Measurements from ENCODE around the gene TOPORS. TPM values are rescaled to one million over a fixed set of nuclear protein-coding genes. Genes with fewer than 3 reads are reported as not detected.

TOPORS gene
- total RNA-seq, 1 donor from 2014 or later = 59.1 TPM

DNA sequence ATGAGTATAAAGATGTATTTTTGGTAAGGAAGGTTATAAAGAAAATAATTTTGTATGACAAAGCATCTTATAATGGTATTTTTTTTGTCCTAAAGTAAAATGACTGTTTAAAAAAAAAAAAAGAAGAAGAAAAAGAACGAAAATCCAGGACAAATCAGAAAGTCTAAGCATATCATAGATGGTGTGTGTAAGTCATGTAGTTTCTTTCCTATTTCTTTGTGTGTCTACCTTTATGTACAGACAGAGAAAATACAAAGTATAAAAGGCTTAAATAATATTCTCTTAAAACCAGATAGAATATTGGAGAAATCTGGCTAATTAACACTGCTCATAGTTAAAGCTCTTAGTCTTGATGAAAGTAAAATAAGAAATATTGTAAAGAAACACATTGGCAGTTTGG, 34.1 kb downstream of the TOPORS start:
- no peak for DNase-seq (ENCODE audit: low spot score in 2 of 2)
- no peak for FAIRE-seq

DNA sequence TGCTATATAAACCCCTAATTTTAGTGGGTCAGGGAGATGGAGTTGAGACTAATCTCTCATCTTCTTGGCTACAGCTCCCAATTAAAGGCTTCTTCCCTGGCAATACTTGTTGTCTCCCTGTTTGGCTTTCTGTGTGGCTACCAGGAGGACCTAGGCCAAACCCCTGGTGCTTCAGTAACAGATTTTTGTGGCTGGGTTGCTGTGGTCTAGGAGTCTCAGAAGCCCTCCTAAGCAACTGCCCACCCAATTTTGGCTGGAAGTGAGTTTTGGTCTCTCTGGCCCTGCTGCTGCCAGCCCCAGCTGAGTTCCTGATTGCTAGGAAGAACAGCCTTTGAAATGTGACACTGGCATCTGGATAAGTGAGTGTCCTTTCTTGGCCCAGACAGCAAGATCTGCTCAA, 36.1 kb downstream of the TOPORS start:
- no peak for DNase-seq (ENCODE audit: low spot score in 2 of 2)
- no peak for FAIRE-seq

DNA sequence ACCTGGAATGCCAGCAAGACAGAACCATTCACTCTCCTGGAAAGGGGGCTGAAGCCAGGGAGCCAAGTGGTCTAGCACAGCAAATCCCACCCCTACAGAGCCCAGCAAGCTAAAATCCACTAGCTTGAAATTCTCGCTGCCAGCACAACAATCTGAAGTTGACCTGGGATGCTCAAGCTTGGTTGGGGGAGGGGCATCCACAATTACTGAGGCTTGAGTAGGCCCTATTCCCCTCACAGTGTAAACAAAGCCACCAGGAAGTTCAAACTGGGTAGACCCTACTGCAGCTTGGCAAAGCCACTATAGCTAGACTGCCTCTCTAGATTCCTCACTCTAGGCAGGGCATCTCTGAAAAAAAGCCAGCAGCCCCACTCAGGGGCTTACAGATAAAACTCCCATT, 43.7 kb downstream of the TOPORS start:
- FAIRE-seq = no peak
- no peak for DNase-seq (ENCODE audit: low spot score in 2 of 2)

DNA sequence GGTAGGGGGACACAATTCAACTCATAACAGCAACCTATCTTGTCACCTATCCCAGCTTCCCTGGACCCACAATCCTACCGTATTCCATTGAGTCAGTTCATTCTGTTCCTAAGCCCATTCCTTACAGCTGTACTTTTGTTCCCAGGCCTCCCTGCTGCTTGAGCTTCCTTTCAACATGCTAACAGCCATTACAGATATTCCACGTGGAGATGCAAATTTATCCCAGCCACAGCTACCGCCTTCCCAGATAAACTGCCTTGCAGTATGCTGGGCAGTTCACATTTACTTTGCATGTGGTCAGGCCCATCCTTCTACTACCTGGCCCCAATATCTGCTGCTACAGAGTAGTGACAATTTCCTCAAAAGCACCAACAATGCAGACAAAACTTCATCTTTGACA, 49.4 kb downstream of the TOPORS start:
- no peak for FAIRE-seq
- no peak for DNase-seq (ENCODE audit: low spot score in 2 of 2)

DNA sequence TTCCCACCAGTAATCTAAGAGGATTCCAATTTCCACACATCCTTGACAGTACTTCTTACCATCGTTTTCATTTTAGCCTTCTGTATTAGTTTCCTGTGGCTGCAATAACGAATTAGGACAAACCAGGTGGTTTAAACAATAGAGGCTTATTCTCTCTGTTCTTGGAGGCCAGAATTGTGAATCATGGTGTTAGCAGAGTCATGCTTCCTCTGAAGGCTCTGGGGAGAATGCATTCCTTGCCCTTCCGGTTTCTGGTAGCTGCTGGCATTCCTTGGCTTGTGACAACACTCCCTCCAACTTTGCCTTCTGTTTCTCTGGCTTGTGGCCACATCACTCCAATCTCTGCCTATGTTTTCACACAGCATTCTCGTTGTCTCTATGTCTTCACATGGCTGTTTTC, 49.9 kb downstream of the TOPORS start:
- no peak for DNase-seq (ENCODE audit: low spot score in 2 of 2)
- no peak for FAIRE-seq

DNA sequence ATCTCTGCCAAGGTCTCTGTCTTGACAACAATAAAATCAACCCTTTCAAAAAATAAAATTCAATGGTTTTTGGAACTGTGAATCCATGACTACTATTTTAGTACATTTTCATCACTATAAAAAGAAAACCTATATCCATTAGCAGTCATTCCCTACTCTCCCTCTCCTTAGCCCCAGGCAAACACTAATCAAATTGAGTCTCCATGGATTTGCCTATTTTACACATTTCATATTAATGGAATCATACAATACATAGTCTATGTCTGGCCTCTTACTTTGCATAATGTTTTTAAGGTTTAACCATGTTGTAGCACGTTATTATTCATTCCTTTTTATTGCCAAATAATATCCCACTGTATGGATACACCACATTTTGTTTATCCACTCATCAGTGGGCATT, 50.5 kb downstream of the TOPORS start:
- FAIRE-seq (no peak), DNase-seq (ENCODE audit: low spot score in 2 of 2) (no peak)

DNA sequence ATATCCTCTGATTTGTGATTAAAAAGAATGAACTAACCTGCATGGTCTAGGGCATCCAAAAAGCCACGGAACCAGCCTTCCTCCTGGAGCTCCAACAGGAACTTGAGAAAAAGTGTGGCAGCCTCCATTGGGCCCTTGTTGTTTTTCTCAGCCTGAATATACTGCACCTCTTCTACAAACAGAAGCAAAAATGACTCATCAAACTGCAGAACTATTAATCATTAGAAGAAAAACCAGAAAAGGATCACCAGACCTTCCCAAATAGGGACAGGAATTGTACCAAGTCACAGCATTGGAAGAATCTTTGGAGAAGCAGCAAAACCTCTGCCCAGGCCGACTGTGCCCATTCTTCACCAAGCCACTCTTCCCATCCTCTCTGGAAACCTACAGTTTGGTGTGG, 51.6 kb downstream of the TOPORS start:
- DNase-seq (ENCODE audit: low spot score in 2 of 2) (no peak), FAIRE-seq (no peak)

DNA sequence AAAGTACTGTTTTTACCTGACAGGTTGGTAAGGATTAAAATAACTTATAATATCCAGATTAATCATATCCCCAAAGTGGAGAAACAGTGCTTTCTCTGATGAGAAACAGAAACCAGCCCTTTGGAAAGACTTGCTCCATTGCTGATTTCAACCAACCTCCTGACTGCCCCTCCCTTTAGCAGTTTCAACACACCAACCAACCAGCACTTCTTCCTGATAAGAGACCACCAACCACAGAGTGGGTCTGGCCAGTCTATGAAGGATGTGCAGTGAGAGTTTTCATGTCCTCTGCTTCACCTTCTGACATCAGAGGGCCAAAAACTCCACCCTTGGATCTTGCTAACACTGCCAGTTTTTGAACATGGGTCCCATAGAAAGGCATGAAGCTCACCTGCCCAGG, 54.5 kb downstream of the TOPORS start:
- DNase-seq (ENCODE audit: low spot score in 2 of 2) = no peak
- FAIRE-seq = no peak

DNA sequence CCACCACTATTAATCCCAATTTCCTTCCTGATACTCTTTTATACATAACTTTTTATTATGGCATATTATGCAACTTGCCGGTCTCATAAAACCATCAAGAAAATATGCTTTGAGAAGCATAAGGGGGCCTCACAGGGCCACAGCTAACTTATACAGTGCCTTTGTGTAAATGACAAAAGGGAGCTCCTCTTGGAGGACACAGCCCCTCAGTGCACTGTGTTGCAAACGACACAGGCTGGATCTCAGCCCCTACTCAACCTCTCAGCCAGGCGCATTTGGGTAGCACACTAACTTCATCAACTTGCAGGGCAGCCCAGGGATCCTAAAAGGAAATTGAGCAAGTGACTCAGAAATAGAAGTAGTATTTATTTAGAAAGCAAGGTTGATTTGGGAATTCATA, 61.8 kb downstream of the TOPORS start:
- DNase-seq (ENCODE audit: low spot score in 2 of 2) (no peak), FAIRE-seq (no peak)

Other genes with a start within 250 kb of the TOPORS start
- 13.9 TPM for gene ACO1, start 167.9 kb downstream of the TOPORS start, total RNA-seq
- gene RIGI, start 26.4 kb downstream of the TOPORS start, total RNA-seq = 6.9 TPM
- 3.3 TPM for gene SMIM27, start 259 bp downstream of the TOPORS start, total RNA-seq
- 44.8 TPM for gene NDUFB6, start 20.6 kb upstream of the TOPORS start, total RNA-seq
- gene TAF1L, start 83.1 kb upstream of the TOPORS start, total RNA-seq = under 0.01 TPM
- gene TMEM215, start 231.0 kb upstream of the TOPORS start, total RNA-seq = 0.82 TPM

Data from frontal cortex (tissue), 4 donors.